ENCODE measurements around the gene RAB3GAP2. TPM values are rescaled to one million over a fixed set of nuclear protein-coding genes. Genes with fewer than 3 reads are reported as not detected.
"Not testable (repeated sequence)": the region's sequence is repeated elsewhere in the genome, so short reads cannot be mapped to it uniquely, and the experiment has no call there.

Gene RAB3GAP2
- total RNA-seq, 1 donor from 2014 or later, result 31.3 TPM

GRCh38 chr1:220283625-220284024 is 11.4 kb upstream of the RAB3GAP2 start:
- DNase-seq (ENCODE audit: low read depth, low spot score), result no peak

DNA sequence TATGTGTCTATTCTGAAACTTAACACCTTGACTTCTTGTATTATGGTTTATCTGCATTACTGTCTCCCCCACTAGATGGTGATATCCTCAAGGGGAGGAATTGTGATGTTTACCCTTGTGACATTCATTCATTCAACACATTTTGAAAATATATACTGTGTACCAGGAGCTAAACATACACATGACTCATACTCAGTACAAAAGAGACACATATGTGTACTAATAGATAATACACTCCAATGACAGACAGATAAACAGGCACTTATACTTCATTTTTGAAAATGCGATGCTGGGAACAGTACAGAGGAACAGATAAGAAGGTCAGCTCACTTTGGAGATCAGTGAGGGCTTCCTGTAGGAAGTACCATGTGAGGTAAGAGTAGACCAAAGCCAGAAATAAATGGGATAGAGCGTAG is 8.9 kb upstream of the RAB3GAP2 start:
- DNase-seq (ENCODE audit: low read depth, low spot score), result no peak

GRCh38 chr1:220280249-220280648 is 8.0 kb upstream of the RAB3GAP2 start:
- no peak for DNase-seq (ENCODE audit: low read depth, low spot score)

GRCh38 chr1:220278991-220279390 is 6.7 kb upstream of the RAB3GAP2 start:
- no peak for DNase-seq (ENCODE audit: low read depth, low spot score)

DNA sequence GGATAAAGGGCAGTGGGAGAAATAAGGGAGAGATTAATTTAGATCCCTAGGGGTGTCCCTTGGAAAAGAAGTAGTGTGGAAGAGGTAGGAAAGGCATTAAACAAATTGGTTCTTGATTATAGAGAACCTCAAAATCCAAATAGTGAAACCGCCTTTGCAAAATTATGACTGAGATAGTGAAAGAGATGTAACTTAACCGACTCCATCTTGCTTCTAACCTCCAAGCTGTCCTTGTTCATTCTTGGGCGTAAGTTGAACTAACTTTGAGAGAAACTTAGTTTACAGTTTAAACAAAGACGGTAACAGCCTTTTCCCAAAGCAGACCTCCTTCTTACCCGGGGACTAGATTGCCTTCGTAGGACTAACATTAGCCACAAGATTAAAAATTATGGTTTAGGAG is 3.2 kb upstream of the RAB3GAP2 start:
- no peak for DNase-seq (ENCODE audit: low read depth, low spot score)

DNA sequence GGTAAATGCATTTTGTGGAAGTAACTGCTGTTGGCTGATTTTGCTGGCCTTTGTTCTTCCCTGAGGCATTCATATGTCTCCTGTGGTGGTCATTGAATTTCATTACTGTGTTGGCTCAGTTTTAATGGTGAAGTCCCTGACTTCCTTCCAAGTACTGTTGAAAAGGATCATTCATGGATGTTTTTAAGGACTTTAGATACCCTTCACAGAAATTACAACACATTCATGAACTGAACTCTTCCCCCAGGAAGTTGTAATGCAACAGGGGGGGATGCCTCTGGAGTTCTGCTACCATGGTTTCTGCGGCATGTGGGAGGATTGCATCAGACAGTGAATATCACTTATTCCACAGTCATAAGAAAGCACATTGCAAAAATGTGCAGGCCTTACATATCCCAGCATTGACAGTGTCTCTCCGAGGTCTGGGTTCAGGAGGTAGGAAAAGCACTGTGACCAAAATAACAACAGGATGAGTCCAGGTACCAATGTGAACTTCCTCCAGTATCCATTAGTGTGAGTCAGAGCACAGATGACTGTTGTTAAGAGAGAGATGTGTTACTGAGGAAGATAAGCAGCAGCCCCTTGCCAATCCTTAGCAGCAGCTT is 2.1 kb upstream of the RAB3GAP2 start:
- DNase-seq (ENCODE audit: low read depth, low spot score), result no peak

GRCh38 chr1:220272841-220273090 is 513 bp upstream of the RAB3GAP2 start:
- DNase-seq (ENCODE audit: low read depth, low spot score), result no peak

DNA sequence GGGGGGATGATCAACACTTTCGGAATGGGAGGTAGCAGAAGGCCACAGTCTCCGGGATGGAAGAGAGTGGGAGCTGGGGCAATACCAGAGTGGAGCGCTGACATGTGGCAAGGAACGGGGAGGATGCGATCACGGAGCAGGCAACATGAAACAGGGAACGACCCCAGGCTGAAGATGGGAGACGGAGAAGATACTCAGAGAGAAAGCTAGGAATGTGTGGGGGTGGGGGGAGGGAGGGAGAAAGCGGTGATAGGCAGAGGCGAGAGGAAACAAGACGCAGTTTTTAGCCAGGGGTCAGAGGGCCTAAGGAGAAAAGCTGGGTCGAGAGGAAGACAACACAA is 577 bp downstream of the RAB3GAP2 start:
- DNase-seq (ENCODE audit: low read depth, low spot score), result no peak

GRCh38 chr1:220269036-220269435 is 3.2 kb downstream of the RAB3GAP2 start:
- DNase-seq (ENCODE audit: low read depth, low spot score), result no peak

- DNase-seq (ENCODE audit: low read depth, low spot score), result no peak
Observed at GRCh38 chr1:220267630-220268029, 4.6 kb downstream of the RAB3GAP2 start.

GRCh38 chr1:220260228-220260627 is 12.0 kb downstream of the RAB3GAP2 start:
- not testable (repeated sequence) for DNase-seq (ENCODE audit: low read depth, low spot score)

DNA sequence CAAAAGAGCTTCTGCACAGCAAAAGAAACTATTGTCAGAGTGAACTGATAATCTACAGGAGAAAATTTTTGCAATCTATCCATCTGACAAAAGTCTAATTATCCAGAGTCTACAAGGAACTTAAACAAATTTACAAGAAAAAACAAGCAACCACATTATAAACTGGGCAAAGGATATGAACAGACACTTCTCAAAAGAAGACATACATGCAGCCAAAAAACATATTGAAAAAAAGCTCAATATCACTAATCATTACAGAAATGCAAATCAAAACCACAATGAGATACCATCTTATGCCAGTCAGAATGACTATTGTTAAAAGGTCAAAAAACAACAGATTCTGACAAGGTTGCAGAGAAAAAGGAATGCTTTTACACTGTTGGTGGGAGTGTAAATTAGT is 12.5 kb downstream of the RAB3GAP2 start:
- not testable (repeated sequence) for DNase-seq (ENCODE audit: low read depth, low spot score)

GRCh38 chr1:220256194-220256593 is 16.1 kb downstream of the RAB3GAP2 start:
- not testable (repeated sequence) for DNase-seq (ENCODE audit: low read depth, low spot score)

GRCh38 chr1:220255204-220255603 is 17.0 kb downstream of the RAB3GAP2 start:
- DNase-seq (ENCODE audit: low read depth, low spot score), result no peak

GRCh38 chr1:220253290-220253689 is 19.0 kb downstream of the RAB3GAP2 start:
- DNase-seq (ENCODE audit: low read depth, low spot score), result not testable (repeated sequence)

- no peak for DNase-seq (ENCODE audit: low read depth, low spot score)
Observed at GRCh38 chr1:220251272-220251671, 21.0 kb downstream of the RAB3GAP2 start.

DNA sequence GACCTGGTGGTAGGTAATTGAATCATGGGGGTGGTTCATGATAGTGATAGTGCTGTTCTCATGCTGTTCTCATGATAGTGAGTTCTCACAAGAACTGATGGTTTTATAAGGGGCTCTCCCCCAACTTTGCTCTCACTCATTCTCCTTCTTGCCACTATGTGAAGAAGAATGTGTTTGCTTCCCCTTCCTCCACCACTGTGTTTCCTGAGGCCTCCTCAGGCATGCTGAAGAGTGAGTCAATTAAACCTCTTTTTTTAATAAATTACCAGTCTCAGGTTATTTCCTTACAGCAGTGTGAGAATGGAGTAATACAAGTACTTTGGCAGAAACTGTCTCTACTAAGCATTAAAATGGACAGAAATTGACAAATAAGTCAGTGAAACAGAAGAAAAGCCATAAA is 21.6 kb downstream of the RAB3GAP2 start:
- no peak for DNase-seq (ENCODE audit: low read depth, low spot score)

- DNase-seq (ENCODE audit: low read depth, low spot score), result no peak
Observed at GRCh38 chr1:220249522-220249921, 22.7 kb downstream of the RAB3GAP2 start.

GRCh38 chr1:220248715-220249265 is 23.5 kb downstream of the RAB3GAP2 start:
- not testable (repeated sequence) for DNase-seq (ENCODE audit: low read depth, low spot score)

DNA sequence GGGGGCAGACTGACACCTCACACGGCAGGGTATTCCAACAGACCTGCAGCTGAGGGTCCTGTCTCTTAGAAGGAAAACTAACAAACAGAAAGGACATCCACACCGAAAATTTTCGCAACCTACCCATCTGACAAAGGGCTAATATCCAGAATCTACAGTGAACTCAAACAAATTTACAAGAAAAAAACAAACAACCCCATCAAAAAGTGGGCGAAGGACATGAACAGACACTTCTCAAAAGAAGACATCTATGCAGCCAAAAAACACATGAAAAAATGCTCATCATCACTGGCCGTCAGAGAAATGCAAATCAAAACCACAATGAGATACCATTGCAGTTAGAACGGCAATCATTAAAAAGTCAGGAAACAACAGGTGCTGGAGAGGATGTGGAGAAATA is 26.4 kb downstream of the RAB3GAP2 start:
- not testable (repeated sequence) for DNase-seq (ENCODE audit: low read depth, low spot score)

GRCh38 chr1:220243947-220244346 is 28.3 kb downstream of the RAB3GAP2 start:
- DNase-seq (ENCODE audit: low read depth, low spot score), result no peak

- DNase-seq (ENCODE audit: low read depth, low spot score), result no peak
Observed at GRCh38 chr1:220241072-220241663, 31.1 kb downstream of the RAB3GAP2 start.

DNA sequence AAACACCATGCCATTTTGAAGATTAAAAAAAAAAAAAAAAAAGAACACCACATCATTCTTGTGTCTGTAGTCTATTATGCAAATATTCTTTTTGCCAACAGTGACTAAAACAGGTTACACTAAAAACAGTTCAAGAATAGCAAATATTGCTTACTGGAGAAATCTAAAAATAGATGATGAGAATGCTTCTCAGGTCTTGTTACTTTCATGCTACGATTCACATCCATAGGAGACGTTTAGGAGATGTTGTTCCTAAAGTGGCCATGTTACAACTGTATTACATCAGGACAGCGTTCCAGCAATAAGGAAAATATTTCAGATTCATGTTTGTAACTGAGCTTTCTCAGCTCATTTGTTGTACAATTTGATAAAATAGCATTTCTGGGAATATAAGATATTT is 32.3 kb downstream of the RAB3GAP2 start:
- no peak for DNase-seq (ENCODE audit: low read depth, low spot score)

GRCh38 chr1:220239213-220239612 is 33.0 kb downstream of the RAB3GAP2 start:
- no peak for DNase-seq (ENCODE audit: low read depth, low spot score)
